H9 (cell line): ENCODE measurements around the gene PRRC1. TPM values are rescaled to one million over a fixed set of nuclear protein-coding genes. Genes with fewer than 3 reads are reported as not detected.

Source experiments
- DNase-seq: peaks from one replicate; pipeline ENCODE4 v3.0.0-alpha.2; 2017
- H2AFZ ChIP-seq: one replicate; pipeline ENCODE4 v1.6.1; 2013; ENCODE audit warnings: mild to moderate bottlenecking, low read length, control low read depth, moderate library complexity
- H2AK5ac ChIP-seq: 2 replicates; pipeline ENCODE4 v1.6.1; 2013; ENCODE audit warnings: low read length, control low read depth, mixed read lengths; ENCODE audit not compliant: insufficient read length
- H2BK120ac ChIP-seq: one replicate; pipeline ENCODE4 v1.6.1; 2013; ENCODE audit warnings: low read depth, mild to moderate bottlenecking, low read length, control low read depth, inconsistent platforms; ENCODE audit not compliant: poor library complexity, severe bottlenecking
- H2BK12ac ChIP-seq: 2 replicates; pipeline ENCODE4 v1.6.1; 2013; ENCODE audit warnings: low read length, control low read depth, mixed read lengths, low read depth; ENCODE audit not compliant: insufficient read length
- H2BK15ac ChIP-seq: 2 replicates; pipeline ENCODE4 v1.6.1; 2013; ENCODE audit warnings: low read depth, low read length, control low read depth
- H2BK20ac ChIP-seq: one replicate; pipeline ENCODE4 v1.6.1; 2013; ENCODE audit warnings: low read depth, mild to moderate bottlenecking, low read length, control low read depth, inconsistent platforms; ENCODE audit not compliant: poor library complexity, severe bottlenecking
- H2BK5ac ChIP-seq: 2 replicates; pipeline ENCODE4 v1.6.1; 2013; ENCODE audit warnings: low read length, control low read depth, mixed read lengths; ENCODE audit not compliant: insufficient read length
- H3K14ac ChIP-seq: 2 replicates; pipeline ENCODE4 v1.6.1; 2013; ENCODE audit warnings: low read length, control low read depth; ENCODE audit not compliant: insufficient read depth
- H3K18ac ChIP-seq: 2 replicates; pipeline ENCODE4 v1.6.1; 2013; ENCODE audit warnings: low read depth, mild to moderate bottlenecking, mixed read lengths, low read length, control low read depth; ENCODE audit not compliant: insufficient read length
- H3K23ac ChIP-seq: 2 replicates; pipeline ENCODE4 v1.6.1; 2013; ENCODE audit warnings: low read length, control low read depth, mixed read lengths, low read depth; ENCODE audit not compliant: insufficient read length
- H3K23me2 ChIP-seq: 2 replicates; pipeline ENCODE4 v1.6.1; 2013; ENCODE audit warnings: low read depth, mild to moderate bottlenecking, mixed read lengths, low read length, control low read depth; ENCODE audit not compliant: insufficient read length, poor library complexity, severe bottlenecking
- H3K27ac ChIP-seq: 2 replicates; pipeline ENCODE4 v1.5.1; 2013; ENCODE audit warnings: low read length, control low read depth, mixed read lengths, low read depth; ENCODE audit not compliant: insufficient read length
- H3K27me3 ChIP-seq: 2 replicates; pipeline ENCODE4 v1.6.1; 2013; ENCODE audit warnings: low read length, control low read depth, inconsistent platforms; ENCODE audit not compliant: insufficient read depth
- H3K4ac ChIP-seq: 2 replicates; pipeline ENCODE4 v1.6.1; 2013; ENCODE audit warnings: low read depth, mild to moderate bottlenecking, control low read depth, inconsistent platforms, low read length, moderate library complexity
- H3K4me1 ChIP-seq: 2 replicates; pipeline ENCODE4 v1.6.1; 2013; ENCODE audit warnings: low read length, control low read depth, inconsistent platforms; ENCODE audit not compliant: insufficient read depth
- H3K4me2 ChIP-seq: 2 replicates; pipeline ENCODE4 v1.6.1; 2013; ENCODE audit warnings: low read length, control low read depth, mixed read lengths; ENCODE audit not compliant: insufficient read length, insufficient read depth
- H3K56ac ChIP-seq: 2 replicates; pipeline ENCODE4 v1.6.1; 2013; ENCODE audit warnings: low read depth, mild to moderate bottlenecking, mixed read lengths, low read length, control low read depth; ENCODE audit not compliant: insufficient read length
- H3K79me1 ChIP-seq: 2 replicates; pipeline ENCODE4 v1.6.1; 2013; ENCODE audit warnings: low read depth, mild to moderate bottlenecking, moderate library complexity, low read length, control low read depth, inconsistent platforms; ENCODE audit not compliant: insufficient read depth, poor library complexity, severe bottlenecking
- H3K79me2 ChIP-seq: 2 replicates; pipeline ENCODE4 v1.6.1; 2013; ENCODE audit warnings: low read length, control low read depth, inconsistent platforms; ENCODE audit not compliant: insufficient read depth
- H3K9ac ChIP-seq: 2 replicates; pipeline ENCODE4 v1.6.1; 2013; ENCODE audit warnings: low read length, control low read depth, mixed read lengths; ENCODE audit not compliant: insufficient read length; ENCODE audit errors: extremely low read depth
- H3K9me3 ChIP-seq: one replicate; pipeline ENCODE4 v1.6.1; 2013; ENCODE audit warnings: low read depth, low read length, inconsistent platforms; ENCODE audit not compliant: control insufficient read depth
- H3T11ph ChIP-seq: one replicate; pipeline ENCODE4 v1.6.1; 2013; ENCODE audit warnings: mild to moderate bottlenecking, low read length, control low read depth, inconsistent platforms
- H4K20me1 ChIP-seq: one replicate; pipeline ENCODE4 v1.6.1; 2013; ENCODE audit not compliant: control insufficient read depth, insufficient read length, insufficient read depth
- H4K5ac ChIP-seq: 2 replicates; pipeline ENCODE4 v1.6.1; 2013; ENCODE audit warnings: low read depth, mild to moderate bottlenecking, mixed read lengths, low read length, control low read depth; ENCODE audit not compliant: insufficient read length
- H4K8ac ChIP-seq: replicated peaks from 2 replicates; pipeline ENCODE4 v1.6.1; 2013; ENCODE audit warnings: low read length, control low read depth, mixed read lengths, low read depth; ENCODE audit not compliant: insufficient read length
- H4K91ac ChIP-seq: 2 replicates; pipeline ENCODE4 v1.6.1; 2013; ENCODE audit warnings: low read depth, mild to moderate bottlenecking, moderate library complexity, mixed read lengths, low read length, control low read depth; ENCODE audit not compliant: insufficient read length
- H3K27ac Mint-ChIP-seq, 3 experiments: 2 replicates in 2 of 3; 3 replicates in 1 of 3; pipeline ENCODE4 v1.8.0; 2020 to 2021; ENCODE audit warnings: mixed read lengths in 3 of 3, mild to moderate bottlenecking in 1 of 3, moderate library complexity in 1 of 3
- H3K27me3 Mint-ChIP-seq: 2 replicates; pipeline ENCODE4 v1.8.0; 2021; ENCODE audit warnings: low read depth, mild to moderate bottlenecking, moderate library complexity, mixed read lengths
- H3K36me3 Mint-ChIP-seq, 3 experiments: 2 replicates in 2 of 3; 3 replicates in 1 of 3; pipeline ENCODE4 v1.8.0; 2020 to 2021; ENCODE audit warnings: low read depth in 3 of 3, mixed read lengths in 3 of 3; ENCODE audit not compliant: insufficient read depth in 1 of 3
- H3K4me1 Mint-ChIP-seq, 2 experiments: 2 replicates each; pipeline ENCODE4 v1.8.0; 2020; ENCODE audit warnings: mixed read lengths in 2 of 2
- H3K4me3 Mint-ChIP-seq, 2 experiments: 2 replicates in 1 of 2; 3 replicates in 1 of 2; pipeline ENCODE4 v1.8.0; 2020 to 2021; ENCODE audit warnings: mild to moderate bottlenecking in 2 of 2, mixed read lengths in 2 of 2, moderate library complexity in 1 of 2
- H3K9me3 Mint-ChIP-seq, 2 experiments: 2 replicates in 1 of 2; 3 replicates in 1 of 2; pipeline ENCODE4 v1.8.0; 2020; ENCODE audit warnings: mild to moderate bottlenecking in 2 of 2, mixed read lengths in 2 of 2, moderate library complexity in 1 of 2
- WGBS: extraction: QIAGEN DNeasy Blood & Tissue Kit; methylation state at CpG from one replicate; pipeline ENCODE4 v1.1.7; 2013; ENCODE audit warnings: missing lambda C conversion rate, low lambda C conversion rate, mixed read lengths; ENCODE audit not compliant: insufficient read length; ENCODE audit errors: extremely low coverage; 5-methylcytosine and 5-hydroxymethylcytosine counted together
- total RNA-seq: library from RNA; stranded (reverse); gene quantifications from 2 replicates; pipeline ENCODE4 v1.2.1, GENCODE V29; 2021
- TF ChIP-seq, protein P1 (sequence below): fragments of 200-600 bp; sonication (generic); conservative IDR thresholded peaks from 3 replicates; pipeline ENCODE4 v1.8.0; 2021; ENCODE audit warnings: antibody characterized with exemption, mild to moderate bottlenecking

The PRRC1 gene
- total RNA-seq, 1 experiment from 2014 or later: 70.7 TPM

DNA sequence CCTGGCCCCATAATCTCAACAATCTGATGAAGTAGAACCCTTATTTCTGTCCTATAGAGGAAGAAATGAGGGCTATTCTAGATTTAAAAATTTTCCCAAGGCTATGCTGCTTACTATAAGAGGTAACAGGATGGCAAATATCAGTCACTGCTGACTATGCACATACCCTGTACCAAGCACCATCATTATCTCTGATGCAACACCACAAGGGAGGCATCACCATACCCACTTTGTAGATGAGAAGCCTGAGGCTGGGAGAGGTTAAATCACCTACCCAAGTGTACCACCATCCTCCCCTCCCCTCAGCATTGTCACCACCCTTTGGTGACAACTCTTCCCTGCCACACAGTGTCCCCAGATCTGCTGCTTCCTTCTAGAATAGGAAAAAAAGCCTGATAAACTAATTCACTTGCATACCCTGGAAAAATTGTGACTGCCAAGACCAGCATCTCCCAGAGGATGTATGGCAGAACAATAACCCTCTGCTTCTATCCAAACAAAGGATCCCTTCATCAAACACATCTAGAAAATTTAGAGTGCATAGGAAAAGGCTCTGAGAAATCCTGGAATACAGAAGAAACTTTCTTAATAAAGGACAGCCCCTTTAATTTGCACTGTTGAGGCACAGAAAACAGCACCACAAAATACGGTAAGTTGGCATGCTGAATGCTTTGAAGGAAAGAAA is 48.3 kb downstream of the PRRC1 start:
- Histone ChIP-seq H3K18ac (no peak overlapping the region), H2BK15ac (no peak overlapping the region), H2AK5ac (no peak overlapping the region), H4K5ac (no peak overlapping the region), H3K79me1 (no peaks in the 10 kb centered on the region), H3K23ac (no peak overlapping the region), H3K14ac (no peak overlapping the region), H3K4me2 (no peak overlapping the region), H3K27me3 (no peaks in the 10 kb centered on the region), H3K4ac (no peak overlapping the region), H2BK120ac (no peak overlapping the region), H4K91ac (no peak overlapping the region), H3T11ph (no peak overlapping the region), H4K20me1 (no peaks in the 10 kb centered on the region), H3K4me1 (no peaks in the 10 kb centered on the region), H2AFZ (no peak overlapping the region), H2BK20ac (no peak overlapping the region), H2BK12ac (no peak overlapping the region), H3K9me3 (no peaks in the 10 kb centered on the region), H4K8ac (no peak overlapping the region), H2BK5ac (no peak overlapping the region), H3K23me2 (no peaks in the 10 kb centered on the region), H3K27ac (no peak overlapping the region), H3K56ac (no peak overlapping the region), H3K9ac (no peak overlapping the region), H3K79me2 (no peaks in the 10 kb centered on the region)
- Mint-ChIP-seq H3K27ac (no peak overlapping the region; a peak in 1 of 7 replicates), H3K4me3 (no peak overlapping the region), H3K9me3 (peaks cover 0 to 2% of the 10 kb centered on the region in 2 experiments; a peak in 2 of 5 replicates), H3K4me1 (peaks cover 8% of the 10 kb centered on the region in 2 experiments), H3K36me3 (no peaks in the 10 kb centered on the region; a peak in 1 of 7 replicates), H3K27me3 (peaks cover 6% of the 10 kb centered on the region; the same call in 1 of the 2 replicates)
- no CpG with 5 or more reads among the region's 1 CpG for WGBS
- DNase-seq: no peak
- TF ChIP-seq, protein P1, sequence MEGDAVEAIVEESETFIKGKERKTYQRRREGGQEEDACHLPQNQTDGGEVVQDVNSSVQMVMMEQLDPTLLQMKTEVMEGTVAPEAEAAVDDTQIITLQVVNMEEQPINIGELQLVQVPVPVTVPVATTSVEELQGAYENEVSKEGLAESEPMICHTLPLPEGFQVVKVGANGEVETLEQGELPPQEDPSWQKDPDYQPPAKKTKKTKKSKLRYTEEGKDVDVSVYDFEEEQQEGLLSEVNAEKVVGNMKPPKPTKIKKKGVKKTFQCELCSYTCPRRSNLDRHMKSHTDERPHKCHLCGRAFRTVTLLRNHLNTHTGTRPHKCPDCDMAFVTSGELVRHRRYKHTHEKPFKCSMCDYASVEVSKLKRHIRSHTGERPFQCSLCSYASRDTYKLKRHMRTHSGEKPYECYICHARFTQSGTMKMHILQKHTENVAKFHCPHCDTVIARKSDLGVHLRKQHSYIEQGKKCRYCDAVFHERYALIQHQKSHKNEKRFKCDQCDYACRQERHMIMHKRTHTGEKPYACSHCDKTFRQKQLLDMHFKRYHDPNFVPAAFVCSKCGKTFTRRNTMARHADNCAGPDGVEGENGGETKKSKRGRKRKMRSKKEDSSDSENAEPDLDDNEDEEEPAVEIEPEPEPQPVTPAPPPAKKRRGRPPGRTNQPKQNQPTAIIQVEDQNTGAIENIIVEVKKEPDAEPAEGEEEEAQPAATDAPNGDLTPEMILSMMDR: no peak
